GM12872 (cell line): Measurements from ENCODE around the gene SLC25A11.

Experiments
- CTCF ChIP-seq: IDR thresholded peaks from 3 replicates; pipeline ENCODE4 v1.5.1; 2011; ENCODE audit warnings: low read depth, mild to moderate bottlenecking, low read length, moderate library complexity; ENCODE audit not compliant: insufficient read depth

SLC25A11 gene

GRCh38 chr17:4969551-4970173 is 29.8 kb upstream of the SLC25A11 start:
- TF ChIP-seq CTCF: no peak

DNA sequence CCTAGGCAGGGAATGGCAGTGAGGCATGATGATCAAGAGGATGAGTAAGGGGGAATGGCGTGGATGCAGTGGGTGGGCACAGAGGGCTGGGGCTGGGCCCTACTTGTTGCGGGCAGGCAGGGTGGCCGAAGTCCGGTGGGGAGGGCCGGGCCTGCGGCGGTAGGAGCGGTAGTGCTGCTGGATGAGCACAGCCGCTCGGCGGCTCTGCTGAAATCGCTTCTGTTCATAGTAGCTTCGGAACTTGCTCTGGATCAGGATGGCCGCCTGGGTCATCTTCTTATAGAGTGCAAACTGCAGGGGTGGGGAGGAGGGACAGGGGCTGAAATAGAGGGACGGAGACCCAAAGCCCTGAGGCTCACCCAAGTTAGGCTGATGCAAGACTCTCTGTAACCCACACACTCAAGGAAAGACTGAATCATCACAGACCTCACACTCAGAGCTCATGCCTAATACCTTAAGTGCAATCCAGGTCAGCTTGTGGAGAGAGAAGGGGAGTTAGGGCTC is 29.3 kb upstream of the SLC25A11 start:
- TF ChIP-seq CTCF: no peak

- TF ChIP-seq CTCF: no peak
These were observed 28.7 kb upstream of the SLC25A11 start for GRCh38 chr17:4968486-4969046.

DNA sequence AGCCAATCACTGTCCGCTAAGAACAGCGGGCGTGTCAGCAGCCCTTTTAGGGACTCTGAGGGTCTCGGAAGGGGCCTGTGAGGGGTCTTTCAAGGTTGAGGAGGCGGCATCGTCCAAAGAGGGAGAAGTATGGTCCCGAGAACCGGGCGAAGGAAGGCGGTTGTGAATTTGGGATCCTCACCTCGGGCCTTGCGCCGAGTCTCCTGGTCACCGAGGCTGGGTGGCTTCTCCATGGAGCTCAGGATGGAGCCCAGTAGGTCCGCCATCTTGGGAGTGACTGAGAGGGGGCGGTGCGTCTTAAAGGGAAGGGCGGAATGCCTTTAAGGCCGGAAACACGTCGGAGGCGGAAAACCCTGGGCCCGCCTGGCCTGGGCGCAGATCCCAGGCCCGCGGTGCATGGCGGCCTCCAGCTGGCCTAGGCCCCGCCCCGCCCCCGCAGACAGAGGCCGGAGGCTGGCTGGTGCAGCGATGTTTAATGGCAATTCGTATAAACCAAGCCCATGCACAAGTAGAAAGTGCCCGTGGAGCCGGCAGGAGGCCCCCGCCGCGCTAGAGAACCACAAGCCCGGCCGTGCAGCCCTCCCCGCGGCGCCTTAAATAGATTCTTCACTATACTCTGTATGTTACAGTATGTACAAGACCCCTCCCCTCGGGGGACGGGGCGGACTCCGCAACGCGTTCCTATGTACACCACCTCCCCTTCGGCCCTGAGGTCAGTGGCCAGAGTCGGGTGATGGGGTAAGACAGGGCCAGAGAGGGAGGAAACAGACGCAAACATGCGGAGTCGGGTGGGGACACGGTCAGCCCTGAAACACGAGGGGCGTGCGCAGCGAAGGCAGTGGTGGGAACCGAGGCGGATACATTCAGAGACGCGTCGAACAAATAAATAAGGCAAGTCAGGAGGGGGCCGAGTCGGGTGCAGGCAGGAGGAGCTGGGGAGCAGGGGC is 28.0 kb upstream of the SLC25A11 start, which contains the start of gene SPAG7:
Gene SPAG7, minus strand, starts transcription at position 279 of the 947 bp plus-strand sequence. Its CDS starts 13 bp downstream, at position 266.
- no peak for TF ChIP-seq CTCF

GRCh38 chr17:4966844-4967538 is 27.1 kb upstream of the SLC25A11 start:
- no peak for TF ChIP-seq CTCF

- TF ChIP-seq CTCF: no peak
These were observed 25.6 kb upstream of the SLC25A11 start for GRCh38 chr17:4965311-4965986.
